Dermis blood vessel endothelial cell (primary cell): ENCODE data around the gene STAG3. TPM values are rescaled to one million over a fixed set of nuclear protein-coding genes. Genes with fewer than 3 reads are reported as not detected.
A peak's percentile ranks its signal among the peaks of the same experiment; 100 is the strongest.
"Not testable (repeated sequence)": the region's sequence is repeated elsewhere in the genome, so short reads cannot be mapped to it uniquely, and the experiment has no call there.

Experiments
- DNase-seq: peaks from one replicate; pipeline ENCODE4 v3.0.0; 2010
- total RNA-seq: library from RNA; depleted of rRNA; stranded (reverse); fragments of >200 nt; gene quantifications from 2 replicates; pipeline ENCODE4 v1.2.3, GENCODE V29; 2014

STAG3 gene
- total RNA-seq, 1 donor from 2014 or later, result 0.17 TPM

DNA sequence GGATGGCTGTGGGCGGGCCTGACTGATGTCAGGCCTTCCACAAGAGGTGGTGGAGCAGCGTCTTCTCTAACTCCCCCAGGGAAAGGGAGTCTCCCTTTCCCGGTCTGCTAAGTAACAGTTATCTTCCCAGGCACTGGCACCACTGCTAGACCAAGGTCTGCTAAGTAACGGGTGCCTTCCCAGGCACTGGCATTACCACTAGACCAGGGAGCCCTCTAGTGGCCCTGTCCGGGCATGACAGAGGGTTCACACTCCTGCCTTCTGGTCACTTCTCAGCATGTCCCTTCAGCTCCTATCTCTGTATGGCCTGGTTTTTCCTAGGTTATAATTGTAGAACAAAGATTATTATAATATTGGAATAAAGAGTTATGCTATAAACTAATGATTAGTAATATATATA is 40.2 kb downstream of the STAG3 start:
- DNase-seq, result peak; percentile 62

DNA sequence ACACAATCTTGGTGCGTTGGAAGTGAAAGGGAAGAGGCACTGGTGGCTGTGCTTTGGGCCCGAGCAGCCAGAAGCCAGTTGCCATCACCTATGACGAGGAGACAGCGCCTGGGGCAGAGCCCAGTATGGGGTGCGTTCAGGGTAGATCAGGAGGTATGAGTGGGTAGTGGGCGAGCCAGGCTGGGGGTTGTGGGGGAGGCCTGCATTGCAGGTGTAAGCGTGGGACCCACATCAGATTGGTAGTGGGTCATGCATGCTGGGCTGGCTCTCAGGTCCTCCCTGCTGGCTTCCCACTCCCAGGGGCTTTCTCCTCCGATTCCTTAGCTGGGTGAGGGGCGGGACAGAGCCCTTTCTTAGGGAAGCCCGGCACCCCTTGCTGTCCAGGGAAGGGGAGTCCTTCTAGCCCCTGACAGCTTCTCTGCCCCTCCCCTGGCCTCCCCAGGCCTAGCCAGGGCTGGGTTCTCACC is 41.6 kb downstream of the STAG3 start:
- no peak for DNase-seq

DNA sequence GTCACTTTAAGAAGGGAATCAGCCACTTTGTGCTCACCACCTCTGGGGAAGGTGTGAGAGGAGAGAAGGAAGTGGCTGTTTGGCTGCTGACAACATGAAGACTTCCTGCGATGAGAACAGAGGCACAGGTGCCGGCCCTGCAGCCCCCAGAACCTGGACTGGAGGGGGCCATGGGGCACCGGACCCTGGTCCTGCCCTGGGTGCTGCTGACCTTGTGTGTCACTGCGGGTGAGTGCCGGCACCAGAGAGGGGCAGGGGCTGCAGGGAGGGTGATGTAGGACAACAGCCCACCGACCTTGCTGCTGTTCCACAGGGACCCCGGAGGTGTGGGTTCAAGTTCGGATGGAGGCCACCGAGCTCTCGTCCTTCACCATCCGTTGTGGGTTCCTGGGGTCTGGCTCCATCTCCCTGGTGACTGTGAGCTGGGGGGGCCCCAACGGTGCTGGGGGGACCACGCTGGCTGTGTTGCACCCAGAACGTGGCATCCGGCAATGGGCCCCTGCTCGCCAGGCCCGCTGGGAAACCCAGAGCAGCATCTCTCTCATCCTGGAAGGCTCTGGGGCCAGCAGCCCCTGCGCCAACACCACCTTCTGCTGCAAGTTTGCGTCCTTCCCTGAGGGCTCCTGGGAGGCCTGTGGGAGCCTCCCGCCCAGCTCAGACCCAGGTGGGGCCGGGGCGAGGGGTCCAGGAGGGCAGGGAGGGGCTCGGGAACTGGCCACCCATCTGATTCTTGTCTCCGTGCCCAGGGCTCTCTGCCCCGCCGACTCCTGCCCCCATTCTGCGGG is 42.3 kb downstream of the STAG3 start, which contains the start of gene PVRIG:
TSS of gene PVRIG (plus strand) at position 149 of the 785 bp plus-strand sequence. CDS start at position 171, 22 bp downstream.
- not testable (repeated sequence) for DNase-seq

DNA sequence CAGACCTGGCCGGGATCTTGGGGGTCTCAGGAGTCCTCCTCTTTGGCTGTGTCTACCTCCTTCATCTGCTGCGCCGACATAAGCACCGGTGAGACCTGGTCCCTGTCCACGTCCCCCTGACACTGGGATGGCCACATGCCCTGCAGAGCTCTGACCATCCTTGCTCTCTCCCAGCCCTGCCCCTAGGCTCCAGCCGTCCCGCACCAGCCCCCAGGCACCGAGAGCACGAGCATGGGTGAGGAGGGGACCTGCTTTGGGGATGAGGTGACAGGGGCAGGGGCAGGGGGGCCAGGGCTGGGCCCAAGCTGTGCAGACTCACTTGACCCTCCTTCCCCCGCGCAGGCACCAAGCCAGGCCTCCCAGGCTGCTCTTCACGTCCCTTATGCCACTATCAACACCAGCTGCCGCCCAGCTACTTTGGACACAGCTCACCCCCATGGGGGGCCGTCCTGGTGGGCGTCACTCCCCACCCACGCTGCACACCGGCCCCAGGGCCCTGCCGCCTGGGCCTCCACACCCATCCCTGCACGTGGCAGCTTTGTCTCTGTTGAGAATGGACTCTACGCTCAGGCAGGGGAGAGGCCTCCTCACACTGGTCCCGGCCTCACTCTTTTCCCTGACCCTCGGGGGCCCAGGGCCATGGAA is 43.0 kb downstream of the STAG3 start:
- DNase-seq, result no peak

DNA sequence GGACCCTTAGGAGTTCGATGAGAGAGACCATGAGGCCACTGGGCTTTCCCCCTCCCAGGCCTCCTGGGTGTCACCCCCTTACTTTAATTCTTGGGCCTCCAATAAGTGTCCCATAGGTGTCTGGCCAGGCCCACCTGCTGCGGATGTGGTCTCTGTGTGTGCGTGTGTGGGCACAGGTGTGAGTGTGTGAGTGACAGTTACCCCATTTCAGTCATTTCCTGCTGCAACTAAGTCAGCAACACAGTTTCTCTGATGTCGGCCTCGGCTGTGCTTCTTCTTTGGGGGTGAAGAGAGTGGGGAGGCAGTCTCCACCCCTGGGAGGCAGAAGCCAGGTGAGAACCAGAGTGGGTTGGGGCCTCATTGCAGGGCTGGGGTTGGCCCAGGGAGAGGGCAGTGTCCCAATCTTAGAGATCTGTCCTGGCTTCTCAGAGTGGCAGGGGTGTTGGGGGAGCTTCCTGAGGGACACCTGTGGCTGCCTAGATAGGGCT is 43.6 kb downstream of the STAG3 start:
- DNase-seq, result no peak

DNA sequence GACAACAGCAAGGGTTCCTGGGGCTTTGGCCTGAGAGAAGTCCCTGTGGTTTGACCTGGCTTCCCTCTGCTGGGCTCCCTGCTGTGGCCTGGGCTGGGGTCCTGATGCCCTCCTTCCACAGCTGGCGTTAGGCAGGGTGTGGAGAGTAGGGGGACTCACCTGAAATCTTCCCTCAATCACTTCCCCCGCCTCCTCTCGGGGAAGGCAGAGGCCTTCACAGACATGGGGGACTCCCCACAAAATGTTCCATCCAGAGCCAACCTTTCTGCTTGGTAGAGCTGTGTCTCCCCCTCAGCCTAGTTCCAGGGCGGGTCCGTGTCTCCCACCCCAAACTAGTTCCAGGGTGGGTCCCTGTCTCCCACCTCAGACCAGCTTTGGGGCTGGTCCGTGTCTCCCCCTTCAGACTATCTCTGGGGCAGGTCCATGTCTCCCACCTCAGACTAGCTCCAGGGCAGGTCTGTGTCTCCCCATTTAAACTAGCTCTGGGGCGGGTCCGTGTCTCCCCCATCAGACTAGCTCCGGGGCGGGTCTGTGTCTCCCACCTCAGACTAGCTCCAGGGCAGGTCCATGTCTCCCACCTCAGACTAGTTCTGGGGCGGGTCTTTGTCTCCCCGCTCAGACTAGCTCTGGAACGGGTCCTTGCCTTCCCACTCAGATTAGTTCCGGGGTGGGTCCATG is 44.2 kb downstream of the STAG3 start:
- no peak for DNase-seq

DNA sequence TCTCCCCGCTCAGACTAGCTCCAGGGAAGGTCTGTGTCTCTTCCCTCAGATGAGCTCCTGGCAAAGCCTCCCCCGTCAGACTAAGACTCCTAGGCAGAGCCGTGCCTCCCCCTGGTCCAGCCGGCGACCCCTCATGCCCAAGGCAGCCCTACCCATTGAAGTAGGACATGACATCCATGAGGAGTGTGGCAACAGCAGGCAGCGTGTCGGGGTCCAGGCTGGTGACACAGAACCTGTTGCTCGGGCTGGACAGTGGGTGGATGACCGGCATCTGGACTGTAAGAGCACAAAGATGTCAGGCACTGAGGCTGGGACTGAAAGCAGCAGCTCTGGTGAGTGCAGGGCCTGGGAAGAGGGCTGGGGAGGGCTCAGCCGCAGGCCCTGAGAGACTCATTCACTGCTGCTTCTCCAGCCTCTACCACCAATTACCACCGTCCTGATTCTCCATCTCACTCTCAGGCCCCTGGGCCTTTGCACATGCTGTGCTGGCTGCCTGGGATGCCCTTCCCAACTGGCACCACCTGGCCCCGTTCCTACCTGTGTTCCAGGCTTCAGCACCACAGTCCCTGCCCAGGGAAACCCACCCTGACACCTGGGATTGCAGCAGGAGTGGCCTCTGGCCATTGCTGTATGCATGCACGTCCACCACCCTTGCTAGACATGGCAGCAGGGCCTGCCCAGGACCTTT is 44.9 kb downstream of the STAG3 start:
- DNase-seq, result no peak

GRCh38 chr7:100223376-100223927 is 45.7 kb downstream of the STAG3 start:
- not testable (repeated sequence) for DNase-seq

GRCh38 chr7:100224891-100225290 is 47.2 kb downstream of the STAG3 start:
- DNase-seq, result not testable (repeated sequence)

DNA sequence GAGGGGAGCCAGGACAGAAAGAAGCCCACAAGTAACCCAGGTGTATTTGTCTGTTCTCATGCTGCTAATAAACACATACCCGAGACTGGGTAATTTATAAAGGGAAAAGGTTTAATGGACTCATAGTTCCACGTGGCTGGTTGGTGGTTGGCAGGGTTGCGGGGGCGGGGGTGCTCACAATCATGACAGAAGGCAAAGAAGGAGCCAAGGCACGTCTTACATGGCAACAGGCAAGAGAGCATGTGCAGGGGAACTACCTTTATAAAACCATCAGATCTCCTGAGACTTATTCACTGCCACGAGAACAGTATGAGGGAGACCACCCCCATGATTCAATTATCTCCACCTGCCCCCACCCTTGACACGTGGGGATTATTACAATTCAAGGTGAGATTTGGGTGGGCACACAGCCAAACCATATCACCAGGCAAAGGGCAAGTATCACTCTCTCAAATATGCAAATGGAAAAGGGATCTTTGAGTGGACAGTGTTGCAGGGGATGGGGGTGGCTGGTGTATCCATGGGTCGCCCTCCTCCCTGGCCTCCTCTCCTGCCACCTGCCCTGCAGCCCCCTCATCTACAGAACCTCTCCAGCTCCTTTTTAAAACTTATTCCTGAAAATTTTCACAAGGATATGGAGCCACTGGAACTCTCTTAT is 57.1 kb downstream of the STAG3 start:
- DNase-seq, result not testable (repeated sequence)

- not testable (repeated sequence) for DNase-seq
These were observed 62.3 kb downstream of the STAG3 start for GRCh38 chr7:100239975-100240374.

DNA sequence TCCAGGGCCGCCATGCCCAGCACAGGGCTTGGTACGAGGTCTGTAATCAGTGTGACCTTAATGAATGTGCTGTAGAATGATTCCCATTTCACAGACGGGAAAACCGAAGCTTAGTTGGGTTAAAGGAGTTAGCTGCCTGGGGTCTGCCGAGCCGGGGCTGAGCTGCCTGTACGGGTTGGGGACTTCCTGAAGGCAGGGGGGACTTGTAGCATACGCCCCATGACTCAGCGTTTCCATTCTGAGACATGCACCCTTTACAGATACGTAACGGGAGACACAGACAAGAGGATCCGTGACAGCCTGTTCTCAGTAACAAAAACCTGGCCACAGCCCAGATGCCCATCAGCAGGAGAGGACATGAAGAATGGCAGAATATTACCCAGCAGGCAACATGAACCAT is 65.7 kb downstream of the STAG3 start:
- DNase-seq, result peak; percentile 54

DNA sequence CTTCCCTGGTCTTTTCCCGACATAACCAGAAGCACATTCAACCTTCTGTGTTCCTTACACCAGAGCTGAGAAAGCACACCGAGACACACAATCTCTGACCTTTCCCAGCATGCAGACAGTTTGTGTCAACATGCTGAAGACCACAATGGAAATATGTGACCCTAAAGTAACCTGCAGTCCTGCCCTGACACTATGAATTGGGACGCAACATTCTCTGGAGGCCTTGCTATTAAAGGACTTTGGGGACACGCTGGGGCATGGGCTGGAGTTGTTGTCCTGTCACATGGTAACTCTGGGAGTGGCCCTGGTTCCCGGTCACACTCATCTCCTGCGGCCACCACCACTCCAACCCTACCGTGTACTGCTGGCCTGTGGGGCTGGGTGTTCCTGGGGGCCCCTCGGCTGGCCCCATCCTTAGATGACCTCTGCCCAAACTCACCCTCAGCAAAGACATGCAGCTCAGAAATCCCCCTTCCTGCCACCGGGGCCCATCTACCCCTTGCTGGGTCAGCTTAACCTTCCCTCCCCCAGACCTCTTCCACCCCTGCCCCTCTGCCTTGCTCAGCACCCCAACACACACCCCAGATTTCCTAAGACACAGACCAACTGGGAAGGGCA is 67.4 kb downstream of the STAG3 start:
- DNase-seq, result not testable (repeated sequence)

DNA sequence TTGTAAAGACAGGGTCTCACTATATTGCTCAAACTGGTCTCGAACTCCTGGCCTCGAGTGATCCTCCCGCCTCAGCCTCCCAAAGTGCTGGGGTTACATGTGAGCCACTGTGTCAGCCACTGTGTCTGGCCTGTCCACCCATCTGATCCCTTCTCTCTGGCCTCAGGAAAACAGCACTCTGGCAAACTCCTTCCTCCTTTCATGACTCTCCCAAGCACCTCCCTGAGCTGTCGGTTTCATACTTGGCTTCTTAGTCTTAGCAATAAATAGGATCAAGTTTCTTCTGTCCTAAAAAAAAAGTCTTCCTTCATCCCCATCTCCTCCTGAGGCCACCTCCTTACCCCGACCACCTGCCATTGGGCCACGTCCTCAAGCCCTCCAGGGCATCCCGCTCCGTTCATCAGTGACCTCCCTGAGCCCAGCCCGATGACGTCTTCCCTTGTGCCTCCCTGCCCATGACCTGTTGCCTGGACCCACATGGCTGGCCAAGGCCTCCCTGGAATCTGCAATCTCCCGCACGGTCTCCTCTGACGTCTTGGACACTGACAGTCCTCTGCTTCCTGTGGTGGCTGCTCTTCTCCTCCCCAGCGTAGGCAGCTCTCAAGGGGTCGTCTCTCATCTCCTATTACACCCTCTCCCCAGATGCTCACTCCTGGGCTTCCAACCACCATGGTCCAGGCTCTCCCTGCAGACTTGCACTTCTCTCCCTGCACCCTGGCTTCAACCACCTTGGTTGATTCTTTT is 68.6 kb downstream of the STAG3 start:
- DNase-seq, result not testable (repeated sequence)

- not testable (repeated sequence) for DNase-seq
These were observed 69.1 kb downstream of the STAG3 start for GRCh38 chr7:100246865-100247137.

GRCh38 chr7:100247152-100247757 is 69.5 kb downstream of the STAG3 start:
- peak; percentile 25 for DNase-seq

DNA sequence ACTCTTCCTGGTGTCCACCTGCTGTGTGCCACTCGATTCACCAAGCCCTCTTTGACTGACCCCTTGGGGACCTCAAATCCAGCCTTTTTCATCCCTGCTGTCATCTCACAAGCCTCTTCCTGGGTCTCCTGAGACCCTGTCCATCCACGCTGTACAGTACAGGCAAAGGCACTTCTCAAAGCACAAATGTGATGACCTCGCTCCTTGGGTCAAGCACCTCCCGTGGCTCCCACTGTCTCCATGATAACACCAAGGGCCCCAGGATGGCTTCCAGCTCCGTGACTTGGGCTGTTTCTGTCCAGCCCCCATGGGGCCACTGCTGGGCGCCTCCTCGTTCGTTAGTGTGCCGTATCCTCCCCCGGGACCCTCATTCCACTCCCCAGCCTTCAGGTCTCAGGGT is 70.8 kb downstream of the STAG3 start:
- no peak for DNase-seq

DNA sequence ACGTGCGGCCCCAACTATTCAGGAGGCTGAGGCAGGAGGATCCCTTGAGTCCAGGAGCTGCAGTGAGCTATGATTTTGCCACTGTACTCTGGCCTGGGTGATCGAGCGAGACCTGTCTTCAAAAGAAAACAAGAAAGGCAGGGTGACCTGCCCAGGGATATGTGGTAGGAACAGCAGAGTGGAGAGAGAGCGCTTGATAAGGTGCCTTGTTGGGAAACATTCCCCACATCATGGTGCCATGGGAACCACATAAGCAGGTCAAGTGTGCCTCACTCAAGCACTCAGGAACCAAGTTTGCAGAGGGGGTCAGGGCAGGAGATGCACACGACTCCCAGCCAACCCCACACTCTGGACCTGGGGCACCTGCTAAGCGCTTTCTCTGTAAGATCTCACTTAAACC is 79.3 kb downstream of the STAG3 start:
- no peak for DNase-seq

- not testable (repeated sequence) for DNase-seq
These were observed 82.3 kb downstream of the STAG3 start for GRCh38 chr7:100259984-100260383.

GRCh38 chr7:100262896-100263295 is 85.2 kb downstream of the STAG3 start:
- not testable (repeated sequence) for DNase-seq
